Activated CD4-positive, alpha-beta T cell treated with anti-CD3 and anti-CD28 coated beads, Interleukin-2, Interleukin-6, amounts not matched to agents 100 ng/mL and 50 ng/mL, durations not matched to agents 16 hours and 8 hours (primary cell): Measurements from ENCODE around the gene PROM1.

Experiments
- DNase-seq: peaks from one replicate; pipeline ENCODE4 v3.0.0-alpha.2; 2020

The PROM1 gene

GRCh38 chr4:16109256-16109655, 25.4 kb upstream of the PROM1 start:
- DNase-seq = no peak

GRCh38 chr4:16106956-16107355, 23.1 kb upstream of the PROM1 start:
- no peak for DNase-seq

DNA sequence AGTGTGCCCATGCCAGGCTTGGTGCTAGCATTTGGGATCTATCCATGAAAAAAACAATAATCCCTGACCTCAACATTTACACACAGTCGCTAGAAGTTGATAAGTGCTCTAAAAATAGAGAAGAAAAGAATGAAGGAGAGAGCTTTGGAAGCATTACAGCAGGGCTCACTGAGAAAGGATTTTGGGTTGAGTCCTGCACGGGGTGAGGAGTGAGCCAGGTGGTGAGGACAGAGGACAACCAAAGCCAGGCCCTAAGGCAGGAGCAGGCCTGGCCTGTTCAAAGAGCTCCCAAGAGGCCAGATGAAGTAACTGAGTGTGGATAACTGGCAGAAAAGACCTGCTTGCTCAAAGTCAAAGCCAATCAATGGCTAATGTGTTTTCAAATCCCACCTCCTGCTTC, 20.7 kb upstream of the PROM1 start:
- no peak for DNase-seq

DNA sequence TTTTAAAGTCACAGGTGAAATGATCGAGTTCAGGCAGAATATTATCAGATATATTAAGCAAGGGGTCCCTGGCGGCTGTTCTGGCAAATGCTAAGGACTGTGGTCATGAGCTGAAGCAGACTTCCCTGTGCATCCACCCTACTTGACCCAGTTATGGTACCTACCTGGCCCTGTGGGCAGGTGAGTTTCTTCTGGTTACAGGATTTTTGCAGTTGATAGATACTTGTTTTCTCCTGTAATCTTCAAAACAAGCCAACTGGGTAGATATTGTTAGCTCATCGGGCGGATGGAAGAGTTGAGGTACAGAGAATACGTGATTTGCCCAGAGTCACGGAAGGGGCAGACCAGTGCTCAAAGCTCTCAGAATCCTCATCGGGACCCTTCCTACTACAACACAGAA, 18.5 kb upstream of the PROM1 start:
- DNase-seq = no peak

DNA sequence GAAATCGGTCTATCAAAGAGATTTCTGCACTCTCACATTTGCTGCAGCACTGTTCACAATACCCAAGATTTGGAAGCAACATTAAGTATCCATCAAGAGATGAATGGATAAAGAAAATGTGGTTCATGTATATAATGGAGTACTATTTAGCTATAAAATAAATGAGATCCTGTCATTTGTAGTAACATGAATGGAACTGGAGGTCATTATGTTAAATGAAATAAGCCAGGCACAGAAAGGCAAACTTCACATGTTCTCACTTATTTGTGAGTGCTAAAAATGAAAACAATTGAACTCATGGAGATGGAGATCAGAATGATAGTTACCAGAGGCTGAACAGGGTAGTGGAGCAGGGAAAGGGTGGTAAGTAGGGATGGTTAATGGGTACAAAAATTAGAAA, 17.0 kb upstream of the PROM1 start:
- DNase-seq = no peak

DNA sequence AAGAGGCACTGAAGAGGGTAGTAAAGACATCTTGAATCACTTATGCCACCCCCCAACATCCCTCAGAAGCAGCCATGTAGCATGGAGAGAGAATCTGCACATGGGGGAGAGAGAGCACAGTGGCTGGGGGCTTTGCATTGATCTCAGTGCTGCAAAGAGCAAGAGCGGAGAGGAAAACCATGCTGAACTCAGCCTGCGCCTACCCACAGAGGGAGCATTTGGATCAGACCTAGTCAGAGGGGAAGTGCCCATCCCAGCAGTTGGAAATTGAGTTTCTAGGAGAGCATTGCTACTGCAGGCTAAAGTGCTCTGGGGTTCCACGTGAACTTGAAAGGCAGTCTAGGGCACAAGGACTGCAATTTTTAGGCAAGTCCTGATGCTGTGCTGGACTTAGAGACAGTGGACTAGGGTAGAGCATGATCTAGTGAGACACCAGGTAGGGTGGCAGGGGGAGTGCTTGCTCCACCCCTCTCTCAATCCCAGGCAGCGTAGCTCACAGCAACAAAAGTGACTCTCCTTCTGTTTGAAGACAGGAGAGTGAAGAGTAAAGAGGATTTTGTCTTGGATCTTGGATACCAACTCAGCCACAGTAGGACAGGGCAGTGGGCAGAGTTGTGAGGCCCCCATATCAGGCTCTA, 9.0 kb upstream of the PROM1 start:
- no peak for DNase-seq

DNA sequence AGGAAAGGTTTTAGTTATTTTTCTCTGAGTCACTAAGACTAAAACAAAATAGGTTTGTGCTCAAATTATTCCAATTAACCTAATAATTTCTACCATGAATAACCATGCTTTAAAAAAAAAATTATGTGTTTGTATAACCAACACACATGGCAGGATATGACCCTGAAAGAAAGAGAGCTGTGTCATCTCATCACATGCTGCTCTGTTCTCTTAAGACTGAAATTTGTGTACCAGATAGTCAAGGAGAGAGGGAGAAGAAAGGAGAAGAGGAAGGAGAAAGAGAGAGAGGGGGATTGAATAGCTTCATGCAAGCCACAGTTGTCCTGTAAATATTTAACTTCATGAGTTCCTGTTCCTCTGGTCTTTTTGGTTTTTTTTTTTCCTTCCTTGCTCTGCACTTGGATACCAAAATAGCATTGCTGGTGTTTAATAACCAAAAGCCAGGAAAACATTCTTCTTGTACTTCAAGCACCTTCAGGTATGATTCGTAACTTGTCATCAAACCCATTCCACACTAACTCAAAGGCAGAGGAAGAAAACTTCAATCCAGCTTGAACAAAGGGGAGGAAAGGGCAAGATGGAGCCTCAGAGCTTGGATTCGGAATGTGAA, 6.4 kb upstream of the PROM1 start:
- no peak for DNase-seq

- no peak for DNase-seq
Measured at GRCh38 chr4:16089156-16089555, 5.3 kb upstream of the PROM1 start.

GRCh38 chr4:16088601-16089000, 4.8 kb upstream of the PROM1 start:
- no peak for DNase-seq

- no peak for DNase-seq
Measured at GRCh38 chr4:16085822-16086221, 2.0 kb upstream of the PROM1 start.

- no peak for DNase-seq
Measured at GRCh38 chr4:16082426-16083240, 1.2 kb downstream of the PROM1 start.

- DNase-seq = no peak
Measured at GRCh38 chr4:16082041-16082425, 1.8 kb downstream of the PROM1 start.

DNA sequence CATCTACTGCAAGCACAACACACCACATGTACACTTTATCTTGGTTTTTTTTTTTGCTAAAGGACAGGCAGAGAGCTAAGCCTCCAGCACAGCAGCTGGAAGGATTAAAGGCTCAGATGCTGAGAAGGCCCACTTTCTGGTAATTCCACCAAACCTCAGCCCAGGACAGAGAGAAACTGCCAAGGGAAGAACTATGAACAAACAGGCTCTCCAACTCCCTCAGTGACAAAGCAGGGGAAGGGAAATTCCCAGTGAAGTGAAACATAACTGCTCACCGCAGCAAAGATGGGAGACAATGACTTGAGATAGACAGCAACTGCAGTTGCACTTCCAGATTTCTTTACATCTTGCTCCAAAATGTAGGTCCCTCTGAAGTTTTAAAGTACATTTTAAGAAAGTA, 4.8 kb downstream of the PROM1 start:
- no peak for DNase-seq

DNA sequence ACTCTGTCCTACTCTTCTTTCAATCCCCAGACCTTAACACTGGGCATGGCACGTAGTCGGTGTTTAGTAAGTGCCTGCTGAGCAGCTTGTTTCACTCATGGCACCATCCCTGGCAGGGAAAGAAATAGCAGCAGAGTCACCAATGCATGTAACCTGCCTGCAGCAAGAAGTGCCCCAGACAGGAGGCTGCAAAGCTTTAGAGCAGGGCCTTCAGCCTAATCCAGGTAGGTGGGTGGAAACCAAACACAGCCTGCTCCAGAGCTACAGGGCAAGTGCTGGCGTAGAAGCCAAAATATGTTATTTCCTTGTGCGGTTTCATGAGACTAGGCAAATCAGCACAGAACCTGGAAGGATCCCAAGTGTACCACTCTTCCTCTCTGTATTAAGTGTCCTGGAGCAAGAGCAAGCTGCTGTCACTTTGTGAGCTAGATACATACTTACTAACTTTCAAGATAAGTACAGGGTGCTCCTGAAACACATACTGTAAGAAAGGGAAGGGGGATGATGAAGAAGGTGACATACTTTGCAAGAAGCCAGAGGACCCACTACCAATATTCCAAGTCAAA, 5.5 kb downstream of the PROM1 start:
- no peak for DNase-seq

GRCh38 chr4:16077786-16078185, 6.0 kb downstream of the PROM1 start:
- no peak for DNase-seq

GRCh38 chr4:16075975-16076757, 7.7 kb downstream of the PROM1 start:
- DNase-seq = no peak

- no peak for DNase-seq
Measured at GRCh38 chr4:16075061-16075460, 8.8 kb downstream of the PROM1 start.

DNA sequence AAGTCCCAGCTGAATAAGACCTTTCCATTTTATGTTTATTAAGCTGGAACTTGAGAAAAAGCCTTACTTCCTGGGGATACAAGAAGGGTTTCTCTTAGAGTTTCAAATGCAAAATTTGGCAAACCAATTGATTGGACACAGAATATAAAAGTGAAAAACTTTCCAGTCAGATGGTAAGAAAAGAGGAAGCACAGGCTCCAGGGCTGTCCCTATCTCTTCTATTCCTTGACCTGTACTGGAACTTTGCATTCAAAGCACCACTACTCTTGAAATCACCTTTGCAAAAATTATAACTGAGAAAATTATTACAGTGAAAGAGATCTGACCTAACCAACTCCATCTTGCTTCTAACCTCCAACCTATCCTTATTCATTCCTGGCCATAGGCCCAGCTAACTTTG, 11.7 kb downstream of the PROM1 start:
- DNase-seq = no peak

DNA sequence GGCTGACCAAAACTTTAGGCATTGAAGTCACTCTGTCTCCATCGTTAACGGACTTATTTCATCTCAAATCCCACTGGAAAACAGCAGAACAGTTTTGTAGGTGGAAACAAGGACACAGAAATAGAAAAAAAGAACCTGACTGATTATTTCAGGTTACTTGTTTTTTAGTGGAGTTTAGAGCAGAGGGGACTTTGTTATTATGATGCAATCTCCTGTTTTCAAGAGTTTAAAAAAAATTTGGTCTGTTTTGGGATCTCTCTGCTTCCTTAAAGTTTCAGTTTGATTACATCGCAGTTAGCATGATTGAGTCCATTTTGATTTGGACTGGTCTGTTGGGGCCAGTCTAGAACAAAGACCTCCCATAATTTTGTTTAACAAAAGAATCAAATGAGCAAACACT, 13.6 kb downstream of the PROM1 start:
- DNase-seq = no peak

DNA sequence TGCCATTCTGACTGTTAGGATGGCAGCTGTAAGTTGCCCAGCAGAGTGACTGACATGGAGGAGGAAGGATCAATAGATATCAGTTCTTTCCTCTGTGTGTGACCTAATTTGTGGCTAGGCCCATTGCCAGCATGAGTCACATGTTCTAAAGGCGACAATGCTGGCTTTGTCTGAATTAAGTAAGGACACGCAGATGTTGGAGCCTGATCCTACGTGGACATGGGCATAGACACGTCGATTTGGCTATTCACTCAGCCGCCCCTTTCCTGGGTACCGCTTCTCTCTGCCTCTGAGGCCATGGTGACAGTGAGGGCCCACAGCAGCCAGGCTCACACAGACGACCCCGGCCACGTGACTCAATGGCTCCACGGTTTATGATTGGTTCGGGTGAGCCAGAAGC, 16.3 kb downstream of the PROM1 start:
- DNase-seq = no peak

DNA sequence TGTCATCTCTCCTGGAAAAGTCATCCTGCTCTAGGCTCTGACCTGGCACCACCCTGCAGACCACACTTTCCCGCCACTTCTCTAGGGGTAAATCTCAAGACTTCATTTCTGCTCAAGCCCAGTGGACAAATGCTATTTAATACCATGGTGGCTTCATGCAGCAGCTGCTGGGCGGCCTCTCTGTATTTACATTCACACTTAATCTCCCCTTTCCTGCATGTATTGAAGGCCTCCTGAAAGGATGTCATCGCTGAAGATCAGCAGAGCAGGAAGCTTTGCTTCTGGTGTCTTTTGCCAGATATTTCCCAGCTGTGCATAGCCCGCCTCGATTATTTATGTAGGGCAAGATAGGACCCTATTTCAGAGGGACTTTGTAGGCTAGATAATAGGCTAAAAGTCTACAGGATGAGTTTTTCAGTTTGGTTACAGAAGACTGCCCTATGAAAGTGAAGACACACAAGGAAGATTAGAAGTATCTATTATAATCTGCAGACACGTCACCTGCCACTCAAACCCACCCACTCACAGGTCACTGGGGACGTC, 17.2 kb downstream of the PROM1 start:
- no peak for DNase-seq

- no peak for DNase-seq
Measured at GRCh38 chr4:16065066-16065465, 18.8 kb downstream of the PROM1 start.

DNA sequence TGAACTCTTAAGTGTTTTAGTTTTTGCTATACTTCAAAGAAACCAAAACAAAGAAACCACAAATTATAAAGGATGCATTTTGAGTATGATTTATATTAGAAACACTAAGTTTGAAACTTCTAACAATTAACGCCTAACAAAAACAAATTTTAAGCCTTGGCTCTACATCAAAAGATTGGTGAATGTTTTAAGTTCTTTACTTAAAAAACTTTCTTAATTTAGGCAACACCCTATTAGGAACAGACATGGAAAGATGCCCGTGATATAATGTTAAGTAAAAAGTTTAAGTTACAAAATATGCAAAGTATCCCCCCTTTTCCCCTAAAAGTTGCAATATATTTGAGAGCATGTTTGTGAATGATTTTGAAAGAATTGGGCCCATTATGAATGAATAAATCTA, 21.2 kb downstream of the PROM1 start:
- no peak for DNase-seq
